ENCODE measurements around the gene EMX1.

- TF ChIP-seq CTCF (IDR thresholded peaks at IDR 0.05) (no peak), POLR2A (IDR thresholded peaks at IDR 0.05) (no peak)
Measured at GRCh38 chr2:72956936-72957335, 39.6 kb downstream of the EMX1 start.

Data from Peyer's patch (tissue), 4 donors.